Sigmoid colon (tissue), 4 donors: ENCODE data around the gene GDPD5.

Experiments
- CTCF ChIP-seq, 4 experiments: fragments of 450-650 bp in 3 of 4; fragments of 200-600 bp in 1 of 4; IDR thresholded peaks; one replicate each; pipeline ENCODE4 v1.5.1; 2016 to 2019; ENCODE audit warnings: antibody characterized with exemption in 4 of 4, mild to moderate bottlenecking in 3 of 4, moderate library complexity in 2 of 4
- POLR2A ChIP-seq, 2 donors: fragments of 450-650 bp; IDR thresholded peaks; one replicate each; pipeline ENCODE4 v1.6.1; 2016; ENCODE audit warnings: antibody characterized with exemption in 2 of 2, mild to moderate bottlenecking in 2 of 2, moderate library complexity in 2 of 2
- POLR2AphosphoS5 ChIP-seq, 4 donors: sonication (generic); formaldehyde crosslinking; IDR thresholded peaks; one replicate each; pipeline ENCODE4 v1.6.1; 2017; ENCODE audit warnings: antibody characterized with exemption in 4 of 4

- TF ChIP-seq CTCF (IDR thresholded peaks at IDR 0.05), result no peak
- TF ChIP-seq POLR2AphosphoS5 (IDR thresholded peaks at IDR 0.05), result no peak
- TF ChIP-seq POLR2A (IDR thresholded peaks at IDR 0.05), result no peak
Measured at GRCh38 chr11:75481223-75481921, 44.4 kb downstream of the GDPD5 start.
